GM12873 (cell line): ENCODE measurements around the gene SLC12A3.
A peak's percentile ranks its signal among the peaks of the same experiment; 100 is the strongest.

ENCODE experiments used
- TF ChIP-seq, protein P1 (sequence below): IDR thresholded peaks from 2 replicates; pipeline ENCODE4 v1.5.1; 2012; ENCODE audit warnings: low read depth, mild to moderate bottlenecking, moderate library complexity, low read length, control low read depth; ENCODE audit not compliant: insufficient read depth; ENCODE audit errors: missing control alignments

Gene SLC12A3

DNA sequence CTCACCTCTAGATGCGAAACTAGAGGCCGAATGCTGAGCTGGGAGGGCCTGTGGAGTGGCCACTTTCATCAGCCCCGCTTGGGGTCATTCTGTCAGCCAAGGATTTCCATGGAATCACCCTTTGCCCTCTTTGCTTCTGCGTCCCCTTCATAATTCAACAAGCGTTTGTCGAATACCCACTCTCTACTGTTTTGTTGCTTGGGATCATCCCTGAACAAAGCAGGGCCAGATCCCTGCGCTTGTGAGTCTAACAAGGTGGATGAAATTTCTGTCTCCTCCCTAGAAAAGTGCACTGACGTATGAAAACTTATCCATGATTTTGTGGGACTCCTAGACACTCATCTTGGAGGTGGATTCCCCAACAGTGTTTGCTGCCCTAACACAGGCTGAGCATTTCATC, 3.3 kb upstream of the SLC12A3 start:
- TF ChIP-seq, protein P1, sequence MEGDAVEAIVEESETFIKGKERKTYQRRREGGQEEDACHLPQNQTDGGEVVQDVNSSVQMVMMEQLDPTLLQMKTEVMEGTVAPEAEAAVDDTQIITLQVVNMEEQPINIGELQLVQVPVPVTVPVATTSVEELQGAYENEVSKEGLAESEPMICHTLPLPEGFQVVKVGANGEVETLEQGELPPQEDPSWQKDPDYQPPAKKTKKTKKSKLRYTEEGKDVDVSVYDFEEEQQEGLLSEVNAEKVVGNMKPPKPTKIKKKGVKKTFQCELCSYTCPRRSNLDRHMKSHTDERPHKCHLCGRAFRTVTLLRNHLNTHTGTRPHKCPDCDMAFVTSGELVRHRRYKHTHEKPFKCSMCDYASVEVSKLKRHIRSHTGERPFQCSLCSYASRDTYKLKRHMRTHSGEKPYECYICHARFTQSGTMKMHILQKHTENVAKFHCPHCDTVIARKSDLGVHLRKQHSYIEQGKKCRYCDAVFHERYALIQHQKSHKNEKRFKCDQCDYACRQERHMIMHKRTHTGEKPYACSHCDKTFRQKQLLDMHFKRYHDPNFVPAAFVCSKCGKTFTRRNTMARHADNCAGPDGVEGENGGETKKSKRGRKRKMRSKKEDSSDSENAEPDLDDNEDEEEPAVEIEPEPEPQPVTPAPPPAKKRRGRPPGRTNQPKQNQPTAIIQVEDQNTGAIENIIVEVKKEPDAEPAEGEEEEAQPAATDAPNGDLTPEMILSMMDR, result no peak

DNA sequence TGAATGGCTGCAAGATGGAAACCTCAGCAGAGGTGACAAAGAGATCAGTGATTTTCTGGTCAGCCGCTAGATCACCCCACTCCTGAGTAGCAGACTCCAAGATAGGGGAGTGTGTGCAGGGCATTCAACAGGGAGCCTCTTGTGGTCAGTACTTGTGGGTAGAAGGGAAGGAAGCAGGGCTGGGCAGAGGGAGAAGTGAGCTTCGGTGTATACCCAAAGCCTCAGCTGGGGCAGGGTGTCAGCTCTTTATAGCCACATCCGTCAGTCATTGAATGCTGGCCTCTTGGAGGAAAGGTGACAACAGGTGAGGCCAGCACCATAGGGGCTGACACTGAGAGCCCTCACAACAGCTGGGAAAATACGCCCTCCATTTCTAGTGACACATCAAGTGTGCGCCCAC, 2.2 kb upstream of the SLC12A3 start:
- TF ChIP-seq, protein P1, result no peak

DNA sequence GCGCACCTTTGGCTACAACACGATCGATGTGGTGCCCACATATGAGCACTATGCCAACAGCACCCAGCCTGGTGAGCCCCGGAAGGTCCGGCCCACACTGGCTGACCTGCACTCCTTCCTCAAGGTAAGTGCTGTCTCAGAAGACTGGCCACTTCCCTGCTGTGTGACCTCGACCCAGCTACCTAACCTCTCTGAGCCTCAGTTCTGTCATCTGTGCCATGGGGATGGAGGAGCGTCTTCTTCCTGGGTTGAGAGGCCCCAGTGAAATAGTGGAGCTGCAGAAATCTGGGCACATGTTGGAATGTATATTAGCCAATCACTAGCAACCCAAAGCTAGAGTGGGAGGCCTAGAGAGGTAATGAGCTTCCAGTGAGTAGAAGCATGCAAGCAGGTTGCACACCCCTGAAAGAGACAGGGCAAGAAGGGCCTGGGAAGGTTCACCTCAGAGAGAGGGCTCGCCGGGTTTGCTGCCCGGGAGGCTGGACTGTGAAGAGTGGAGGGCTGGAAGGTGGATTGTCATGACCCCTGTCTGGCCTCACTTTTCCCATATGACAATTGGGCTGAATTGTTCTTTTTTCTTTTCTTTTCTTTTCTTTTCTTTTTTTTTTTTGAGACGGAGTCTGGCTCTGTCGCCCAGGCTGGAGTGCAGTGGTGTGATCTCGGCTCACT, 521 bp downstream of the SLC12A3 start:
- TF ChIP-seq, protein P1, result no peak

DNA sequence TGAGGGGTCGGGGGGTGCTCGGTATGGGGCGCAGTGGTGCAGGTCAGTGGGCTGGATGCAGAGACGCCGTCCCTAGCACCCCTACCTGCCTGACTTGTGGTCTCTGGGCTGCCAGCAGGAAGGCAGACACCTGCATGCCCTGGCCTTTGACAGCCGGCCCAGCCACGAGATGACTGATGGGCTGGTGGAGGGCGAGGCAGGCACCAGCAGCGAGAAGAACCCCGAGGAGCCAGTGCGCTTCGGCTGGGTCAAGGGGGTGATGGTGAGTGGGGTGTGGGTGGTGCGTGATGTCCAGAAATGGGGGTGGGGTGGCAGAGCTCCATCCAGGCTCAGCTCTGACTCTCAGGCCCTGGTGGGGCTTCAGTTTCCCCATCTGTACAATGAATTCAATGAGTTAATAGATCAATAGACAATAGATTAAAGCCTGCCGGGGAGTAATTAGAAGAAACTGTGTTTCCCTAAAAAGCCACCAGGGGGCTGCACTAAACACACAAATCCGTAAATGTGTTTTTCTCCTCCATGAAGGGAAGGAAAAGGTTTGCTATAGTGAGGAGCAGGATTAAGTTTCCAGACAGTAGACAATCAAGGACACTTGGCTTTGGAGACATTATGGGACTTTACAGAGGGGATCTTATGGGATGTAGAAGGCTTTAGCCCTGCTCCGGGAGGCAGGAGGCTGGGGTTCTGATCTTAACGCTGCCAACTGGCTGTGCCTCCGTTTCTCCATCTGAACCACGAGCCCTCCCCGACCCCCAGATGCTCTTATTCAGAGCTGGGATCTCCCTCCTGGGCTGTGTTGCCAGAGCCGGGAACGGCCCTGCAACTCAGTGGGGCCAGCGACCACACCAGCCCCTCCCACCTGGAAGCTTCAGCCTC, 2.2 kb downstream of the SLC12A3 start:
- TF ChIP-seq, protein P1, result peak; percentile 72

DNA sequence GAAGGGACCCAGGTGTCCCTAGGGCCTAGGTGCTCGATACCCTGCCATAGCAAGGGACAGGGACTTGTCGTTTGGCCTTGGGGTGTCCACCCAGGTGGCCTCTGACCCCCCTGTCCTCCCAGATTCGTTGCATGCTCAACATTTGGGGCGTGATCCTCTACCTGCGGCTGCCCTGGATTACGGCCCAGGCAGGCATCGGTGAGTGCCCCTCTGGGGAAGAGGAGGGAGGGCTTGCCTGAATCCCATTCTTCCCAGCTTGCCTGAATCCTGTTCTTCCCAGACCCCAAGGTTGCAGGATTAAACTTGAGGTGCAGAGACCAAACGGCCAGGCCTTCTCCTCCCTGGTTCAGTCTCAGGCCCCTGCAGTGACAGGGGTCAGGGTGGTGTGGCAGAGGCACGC, 3.2 kb downstream of the SLC12A3 start:
- TF ChIP-seq, protein P1, result no peak

DNA sequence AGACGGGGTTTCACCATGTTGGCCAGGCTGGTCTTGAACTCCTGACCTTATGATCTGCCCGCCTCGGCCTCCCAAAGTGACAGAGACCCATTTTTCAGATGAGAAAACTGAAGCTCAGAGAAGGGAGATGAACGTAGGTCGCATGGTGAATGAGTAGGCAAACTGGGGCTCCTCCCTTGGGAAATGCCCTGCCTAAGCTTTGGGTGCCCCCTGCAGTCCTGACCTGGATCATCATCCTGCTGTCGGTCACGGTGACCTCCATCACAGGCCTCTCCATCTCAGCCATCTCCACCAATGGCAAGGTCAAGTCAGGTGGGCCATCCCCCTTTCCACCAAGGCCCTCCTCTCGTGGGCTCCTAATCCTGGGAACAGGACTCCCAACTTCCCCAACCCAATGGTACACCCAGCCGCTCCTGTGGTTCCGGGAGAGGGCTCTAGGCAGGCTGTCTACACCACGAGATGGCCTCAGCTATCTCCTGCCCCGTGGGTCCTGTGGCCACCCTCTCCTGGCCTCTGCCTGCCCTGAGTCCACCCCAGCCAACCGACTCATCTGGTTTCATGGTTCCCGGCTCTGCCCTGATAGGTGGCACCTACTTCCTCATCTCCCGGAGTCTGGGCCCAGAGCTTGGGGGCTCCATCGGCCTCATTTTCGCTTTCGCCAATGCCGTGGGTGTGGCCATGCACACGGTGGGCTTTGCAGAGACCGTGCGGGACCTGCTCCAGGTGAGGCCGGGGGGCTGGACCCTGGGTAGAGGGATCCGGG, 4.7 kb downstream of the SLC12A3 start:
- TF ChIP-seq, protein P1, result peak; percentile 77

DNA sequence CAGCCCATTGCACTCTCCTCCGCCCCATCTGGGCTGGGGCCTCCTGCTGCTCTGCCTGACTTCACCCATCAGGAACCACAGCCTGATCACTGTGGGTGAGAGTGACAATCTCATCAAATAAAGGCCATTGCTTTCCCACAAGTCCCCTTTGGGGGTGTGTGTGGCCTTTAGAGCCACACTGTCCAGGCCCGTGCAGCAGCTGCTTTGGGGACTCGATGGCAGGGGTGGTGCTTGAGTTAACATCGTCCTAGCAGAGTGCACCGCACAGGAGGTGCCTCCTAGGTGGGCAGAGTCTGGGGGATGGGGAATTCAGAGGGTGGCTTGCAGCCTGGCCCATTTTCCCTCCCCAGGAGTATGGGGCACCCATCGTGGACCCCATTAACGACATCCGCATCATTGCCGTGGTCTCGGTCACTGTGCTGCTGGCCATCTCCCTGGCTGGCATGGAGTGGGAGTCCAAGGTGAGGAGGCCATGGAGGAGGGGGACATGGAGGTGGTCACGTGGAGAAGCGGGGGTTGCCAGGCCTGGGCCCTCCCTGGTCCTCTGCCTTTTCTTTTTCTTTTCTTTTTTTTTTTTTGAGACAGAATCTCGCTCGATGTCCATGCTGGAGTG, 5.4 kb downstream of the SLC12A3 start:
- TF ChIP-seq, protein P1, result no peak
